Neuronal stem cell (in vitro differentiated cells): ENCODE results near the gene FERMT2.

ENCODE experiments used
- DNase-seq: peaks from one replicate; pipeline ENCODE4 v3.0.0-alpha.2; 2013; ENCODE audit warnings: low spot score
- H2AFZ ChIP-seq: one replicate; pipeline ENCODE4 v1.6.1; 2013; ENCODE audit warnings: mild to moderate bottlenecking, low read length, inconsistent platforms
- H2AK5ac ChIP-seq: 2 replicates; pipeline ENCODE4 v1.6.1; 2013; ENCODE audit warnings: low read depth, mild to moderate bottlenecking, inconsistent platforms, low read length, moderate library complexity, mixed read lengths
- H2BK120ac ChIP-seq: 2 replicates; pipeline ENCODE4 v1.6.1; 2013; ENCODE audit warnings: low read depth, mild to moderate bottlenecking, inconsistent platforms, low read length, moderate library complexity, mixed read lengths
- H2BK12ac ChIP-seq: one replicate; pipeline ENCODE4 v1.6.1; 2013; ENCODE audit warnings: low read length, inconsistent platforms
- H2BK15ac ChIP-seq: 2 replicates; pipeline ENCODE4 v1.6.1; 2013; ENCODE audit warnings: mild to moderate bottlenecking, low read length, inconsistent platforms, mixed read lengths
- H2BK5ac ChIP-seq: one replicate; pipeline ENCODE4 v1.6.1; 2013; ENCODE audit warnings: inconsistent platforms, mild to moderate bottlenecking, low read length, moderate library complexity
- H3K14ac ChIP-seq: one replicate; pipeline ENCODE4 v1.6.1; 2013; ENCODE audit warnings: low read length, inconsistent platforms
- H3K18ac ChIP-seq: 2 replicates; pipeline ENCODE4 v1.6.1; 2013; ENCODE audit warnings: low read length, inconsistent platforms
- H3K23ac ChIP-seq: 2 replicates; pipeline ENCODE4 v1.6.1; 2013; ENCODE audit warnings: low read depth, mild to moderate bottlenecking, mixed read lengths, low read length, inconsistent platforms; ENCODE audit not compliant: poor library complexity
- H3K27ac ChIP-seq: replicated peaks from 3 replicates; pipeline ENCODE4 v1.5.1; 2013; ENCODE audit warnings: low read length, inconsistent platforms
- H3K27me3 ChIP-seq, 3 experiments: 2 replicates each; pipeline ENCODE4 v1.6.1; 2013; ENCODE audit warnings: low read length in 3 of 3, mild to moderate bottlenecking in 2 of 3, inconsistent platforms in 1 of 3, low read depth in 1 of 3, mixed read lengths in 1 of 3, moderate library complexity in 1 of 3; ENCODE audit not compliant: control insufficient read depth in 3 of 3, insufficient read depth in 3 of 3
- H3K36me3 ChIP-seq, 2 donors: replicated peaks in 1 of 2; 2 replicates each; pipeline ENCODE4 v1.6.1; 2013; ENCODE audit warnings: low read length in 2 of 2; ENCODE audit not compliant: control insufficient read depth in 2 of 2, insufficient read depth in 2 of 2
- H3K4ac ChIP-seq: 2 replicates; pipeline ENCODE4 v1.6.1; 2013; ENCODE audit warnings: inconsistent platforms, mild to moderate bottlenecking, low read length, moderate library complexity
- H3K4me1 ChIP-seq, 2 donors: 1 replicate in 1 of 2; 2 replicates in 1 of 2; pipeline ENCODE4 v1.6.1; 2013; ENCODE audit warnings: low read length in 2 of 2, low read depth in 1 of 2; ENCODE audit not compliant: control insufficient read depth in 2 of 2, insufficient read depth in 1 of 2
- H3K4me2 ChIP-seq: one replicate; pipeline ENCODE4 v1.6.1; 2013; ENCODE audit warnings: mild to moderate bottlenecking, low read length, inconsistent platforms; ENCODE audit not compliant: insufficient read depth, poor library complexity, severe bottlenecking
- H3K4me3 ChIP-seq, 2 donors: 2 replicates each; pipeline ENCODE4 v1.5.1; 2013; ENCODE audit warnings: low read length in 2 of 2, mild to moderate bottlenecking in 2 of 2, inconsistent platforms in 1 of 2, moderate library complexity in 1 of 2
- H3K79me1 ChIP-seq: one replicate; pipeline ENCODE4 v1.6.1; 2013; ENCODE audit warnings: low read depth, mild to moderate bottlenecking, inconsistent platforms, low read length, moderate library complexity
- H3K9ac ChIP-seq: one replicate; pipeline ENCODE4 v1.6.1; 2013; ENCODE audit warnings: mild to moderate bottlenecking, low read depth, low read length, inconsistent platforms; ENCODE audit not compliant: poor library complexity
- H3K9me3 ChIP-seq, 2 donors: replicated peaks in 1 of 2; 2 replicates each; pipeline versions ENCODE3 to v1.6.1; 2013; ENCODE audit warnings: low read length in 2 of 2, mild to moderate bottlenecking in 2 of 2, inconsistent platforms in 1 of 2, low read depth in 1 of 2, mixed read lengths in 1 of 2, moderate library complexity in 1 of 2; ENCODE audit not compliant: control insufficient read depth in 2 of 2, insufficient read depth in 1 of 2
- H4K8ac ChIP-seq: one replicate; pipeline ENCODE4 v1.6.1; 2013; ENCODE audit warnings: low read depth, mild to moderate bottlenecking, inconsistent platforms, low read length, moderate library complexity
- H4K91ac ChIP-seq: one replicate; pipeline ENCODE4 v1.6.1; 2013; ENCODE audit warnings: low read length, low read depth, mild to moderate bottlenecking, inconsistent platforms; ENCODE audit not compliant: poor library complexity
- WGBS, 2 donors: extraction: QIAGEN DNeasy Blood & Tissue Kit; methylation state at CpG; one replicate each; pipeline ENCODE4 v1.1.7; 2013; ENCODE audit warnings: missing lambda C conversion rate in 2 of 2, mixed read lengths in 1 of 2; ENCODE audit not compliant: insufficient read length in 2 of 2, insufficient replicate concordance in 1 of 2; ENCODE audit errors: extremely low coverage in 2 of 2; 5-methylcytosine and 5-hydroxymethylcytosine counted together

FERMT2 gene

DNA sequence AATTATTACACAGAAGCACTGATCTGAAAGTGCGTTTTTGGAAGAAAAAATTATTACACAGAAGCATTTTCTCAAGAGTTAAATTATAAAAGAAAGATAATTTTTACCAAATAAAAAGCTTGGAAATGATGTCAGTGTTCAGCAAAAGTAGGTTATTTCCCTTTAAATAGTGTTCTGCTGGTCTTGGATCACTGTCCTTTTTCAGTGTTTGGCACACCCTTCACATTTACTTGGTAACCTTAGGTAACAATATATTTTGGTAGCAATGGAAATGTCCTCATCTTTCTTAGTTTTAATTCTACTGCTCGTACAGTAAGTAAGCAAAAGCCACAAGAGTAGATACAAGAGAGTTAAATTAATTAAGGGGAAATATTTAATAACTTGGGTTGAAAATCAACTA is 40.3 kb downstream of the FERMT2 start:
- Histone ChIP-seq H3K9me3 (peaks cover 0 to 11% of the 10 kb centered on the region in 2 donors), H3K79me1 (peaks cover 2% of the 10 kb centered on the region), H3K4ac (no peak overlapping the region), H3K4me1 (peaks cover 0 to 2% of the 10 kb centered on the region in 2 donors), H3K36me3 (peaks cover 2 to 54% of the 10 kb centered on the region in 2 donors), H2BK5ac (no peak overlapping the region), H2BK12ac (no peak overlapping the region), H3K18ac (no peak overlapping the region), H2BK120ac (no peak overlapping the region), H4K91ac (no peak overlapping the region), H4K8ac (no peak overlapping the region), H3K27me3 (no peaks in the 10 kb centered on the region), H2AFZ (no peak overlapping the region), H3K23ac (no peak overlapping the region), H3K4me2 (no peak overlapping the region), H3K9ac (no peak overlapping the region), H2AK5ac (no peak overlapping the region), H3K14ac (no peak overlapping the region), H2BK15ac (no peak overlapping the region), H3K27ac (no peak overlapping the region), H3K4me3 (no peak overlapping the region)
- no CpG with 5 or more reads among the region's 2 CpGs for WGBS, 2 donors
- no peak for DNase-seq

DNA sequence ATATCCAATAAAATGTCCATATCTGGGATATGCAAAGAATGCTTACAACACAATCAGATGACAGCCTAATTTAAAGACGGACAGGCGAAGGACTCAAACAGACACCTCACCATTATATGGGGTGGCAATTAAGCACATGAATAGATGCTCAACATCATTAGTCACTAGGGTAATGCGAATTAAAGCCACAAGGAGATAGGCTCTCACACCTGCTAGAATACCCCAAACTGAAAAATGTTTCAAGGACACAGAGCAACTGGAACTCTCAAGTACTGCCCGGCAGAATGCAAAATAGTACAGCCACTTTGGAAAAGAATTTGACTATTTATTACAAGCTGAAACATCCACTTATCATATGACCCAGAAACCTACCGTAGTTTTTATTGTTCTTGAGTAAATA is 42.9 kb downstream of the FERMT2 start:
- H3K14ac ChIP-seq = no peak overlapping the region
- no peak overlapping the region for H3K4me2 ChIP-seq
- no peak overlapping the region for H3K27ac ChIP-seq
- no CpG with 5 or more reads among the region's 5 CpGs for WGBS, 2 donors
- H3K4ac ChIP-seq = no peak overlapping the region
- H3K23ac ChIP-seq = no peak overlapping the region
- no peak overlapping the region for H4K8ac ChIP-seq
- no peaks in the 10 kb centered on the region for H3K27me3 ChIP-seq
- H3K36me3 ChIP-seq = peaks cover 3 to 39% of the 10 kb centered on the region in 2 donors
- H2BK5ac ChIP-seq = no peak overlapping the region
- H3K18ac ChIP-seq = no peak overlapping the region
- H2BK12ac ChIP-seq = no peak overlapping the region
- peaks cover 0 to 10% of the 10 kb centered on the region in 2 donors for H3K9me3 ChIP-seq
- H3K9ac ChIP-seq = no peak overlapping the region
- H2BK120ac ChIP-seq = no peak overlapping the region
- H3K79me1 ChIP-seq = peaks cover 2% of the 10 kb centered on the region
- no peak overlapping the region for H2BK15ac ChIP-seq
- no peak overlapping the region for H2AK5ac ChIP-seq
- no peak overlapping the region for H2AFZ ChIP-seq
- H4K91ac ChIP-seq = no peak overlapping the region
- H3K4me1 ChIP-seq = peaks cover 0 to 2% of the 10 kb centered on the region in 2 donors
- no peak overlapping the region for H3K4me3 ChIP-seq
- no peak for DNase-seq

DNA sequence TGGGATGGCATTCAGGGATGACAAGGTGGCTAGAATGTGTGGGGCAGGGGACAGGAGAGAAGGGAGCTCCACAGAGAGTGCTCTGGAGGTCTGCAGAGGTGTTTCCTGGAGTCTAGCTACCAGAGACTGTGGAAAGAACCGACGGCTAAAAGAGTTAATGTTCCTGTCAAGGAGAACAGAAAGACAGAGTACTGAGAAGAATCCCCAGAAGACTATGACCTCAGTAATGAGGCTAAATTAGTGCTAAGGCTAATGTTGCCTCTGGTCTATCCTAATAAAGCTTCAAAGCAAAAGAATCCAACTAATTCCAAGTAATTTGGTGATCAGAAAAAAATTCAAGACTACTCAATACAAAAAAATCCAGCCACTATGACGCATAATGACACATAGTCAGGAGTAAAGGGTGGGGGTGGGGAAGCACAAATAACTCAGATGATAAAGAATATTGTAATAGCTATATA is 44.7 kb downstream of the FERMT2 start:
- H3K4me1 ChIP-seq = peaks cover 0 to 4% of the 10 kb centered on the region in 2 donors
- WGBS, 2 donors = no CpG with 5 or more reads among the region's 3 CpGs
- peaks cover 0 to 7% of the 10 kb centered on the region in 2 donors for H3K9me3 ChIP-seq
- DNase-seq = no peak
- no peak overlapping the region for H3K9ac ChIP-seq
- H4K91ac ChIP-seq = no peak overlapping the region
- no peak overlapping the region for H2AK5ac ChIP-seq
- H2BK5ac ChIP-seq = no peak overlapping the region
- H3K4ac ChIP-seq = no peak overlapping the region
- H3K4me3 ChIP-seq = no peak overlapping the region
- H3K18ac ChIP-seq = peak overlapping the region; percentile 59
- H2AFZ ChIP-seq = no peak overlapping the region
- no peak overlapping the region for H3K14ac ChIP-seq
- H2BK120ac ChIP-seq = no peak overlapping the region
- H2BK15ac ChIP-seq = no peak overlapping the region
- no peak overlapping the region for H3K27ac ChIP-seq
- peaks cover 9 to 43% of the 10 kb centered on the region in 2 donors for H3K36me3 ChIP-seq
- H2BK12ac ChIP-seq = no peak overlapping the region
- no peak overlapping the region for H3K4me2 ChIP-seq
- no peak overlapping the region for H3K23ac ChIP-seq
- peaks cover 4% of the 10 kb centered on the region for H3K79me1 ChIP-seq
- H3K27me3 ChIP-seq = no peaks in the 10 kb centered on the region
- H4K8ac ChIP-seq = no peak overlapping the region

DNA sequence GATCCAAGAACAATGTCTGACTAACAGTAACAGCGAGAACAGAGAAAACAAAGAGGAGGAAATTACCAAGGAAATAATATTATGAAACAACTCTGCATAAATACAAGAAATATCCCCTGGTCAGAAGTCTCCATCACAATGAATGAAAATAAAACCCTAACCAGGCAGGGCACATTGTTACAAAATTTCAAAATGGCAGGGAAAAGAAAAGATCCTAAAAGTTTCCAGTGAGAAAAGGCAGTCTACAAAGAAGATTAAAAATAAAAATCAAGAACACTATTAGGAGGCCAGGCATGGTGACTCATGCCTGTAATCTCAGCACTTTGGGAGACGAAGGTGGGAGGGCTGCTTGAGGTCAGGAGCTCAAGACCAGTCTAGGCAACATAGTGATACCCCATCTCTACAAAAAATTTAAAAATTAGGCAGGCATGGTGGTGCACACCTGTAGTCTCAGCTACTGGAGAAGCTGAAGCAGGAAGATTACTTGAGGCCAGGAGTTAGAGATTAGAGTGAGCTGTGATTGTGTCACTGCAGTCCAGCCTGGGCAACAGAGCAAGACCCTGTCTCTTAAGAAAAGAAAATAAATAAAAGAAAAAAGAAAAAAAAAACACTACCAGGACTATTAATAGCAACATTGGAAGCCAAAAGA is 47.8 kb downstream of the FERMT2 start:
- WGBS, 2 donors = no CpG with 5 or more reads among the region's 2 CpGs
- no peak for DNase-seq
- Histone ChIP-seq H3K4me3 (no peak overlapping the region), H3K23ac (no peak overlapping the region), H3K14ac (no peak overlapping the region), H2BK120ac (no peak overlapping the region), H2BK15ac (no peak overlapping the region), H2BK5ac (no peak overlapping the region), H3K9ac (no peak overlapping the region), H3K4ac (no peak overlapping the region), H3K36me3 (peaks cover 9 to 40% of the 10 kb centered on the region in 2 donors), H3K27ac (no peak overlapping the region), H2BK12ac (no peak overlapping the region), H3K9me3 (no peaks in the 10 kb centered on the region), H4K8ac (no peak overlapping the region), H3K4me1 (peaks cover 0 to 4% of the 10 kb centered on the region in 2 donors), H4K91ac (no peak overlapping the region), H3K79me1 (peaks cover 4% of the 10 kb centered on the region), H2AFZ (no peak overlapping the region), H2AK5ac (no peak overlapping the region), H3K4me2 (no peak overlapping the region), H3K18ac (no peak overlapping the region), H3K27me3 (no peaks in the 10 kb centered on the region)
